K562 (cell line): Measurements from ENCODE around the gene ZFAND3. TPM values are rescaled to one million over a fixed set of nuclear protein-coding genes. Genes with fewer than 3 reads are reported as not detected.

Experiments used
- ATF4 ChIP-seq: fragments of 450-650 bp; formaldehyde crosslinking; IDR thresholded peaks from 2 replicates; pipeline ENCODE4 v1.4.0; 2022; ENCODE audit warnings: mild to moderate bottlenecking, moderate library complexity
- CEBPB ChIP-seq: fragments of 450-650 bp; IDR thresholded peaks from 2 replicates; pipeline ENCODE4 v1.6.1; 2016; ENCODE audit warnings: missing genetic modification characterization, missing compliant biosample characterization
- CEBPG ChIP-seq, 3 experiments: fragments of 200-800 bp in 1 of 3; sonication (Bioruptor generic) in 1 of 3; sonication (generic) in 1 of 3; formaldehyde crosslinking in 1 of 3; IDR thresholded peaks in 2 of 3; conservative IDR thresholded peaks in 1 of 3; 2 replicates each; pipeline versions ENCODE4 v1.6.1 to v1.8.0; 2016 to 2022; ENCODE audit warnings: missing compliant biosample characterization in 2 of 3, missing genetic modification characterization in 2 of 3, mild to moderate bottlenecking in 1 of 3, missing genetic modification reagents in 1 of 3
- E2F1 ChIP-seq: sonication (generic); formaldehyde crosslinking; IDR thresholded peaks from 2 replicates; pipeline ENCODE4 v1.8.1; 2023; ENCODE audit warnings: mild to moderate bottlenecking, missing genetic modification reagents, moderate library complexity
- FOXM1 ChIP-seq, 2 experiments: fragments of 450-650 bp in 1 of 2; sonication (generic) in 1 of 2; formaldehyde crosslinking in 1 of 2; IDR thresholded peaks; 2 replicates each; pipeline versions ENCODE4 v1.6.1 to v1.9.0; 2017 to 2022; ENCODE audit warnings: low read depth in 2 of 2, mild to moderate bottlenecking in 2 of 2, missing genetic modification reagents in 1 of 2, moderate library complexity in 1 of 2
- IRF9 ChIP-seq: fragments of 450-650 bp; IDR thresholded peaks from 2 replicates; pipeline ENCODE4 v1.6.1; 2016; ENCODE audit warnings: missing biosample characterization, missing genetic modification characterization
- PTBP1 ChIP-seq: fragments of 200-400 bp; formaldehyde crosslinking; IDR thresholded peaks from 2 replicates; pipeline ENCODE4 v1.6.1; 2017; ENCODE audit warnings: low read depth, low read length
- REST ChIP-seq, 2 experiments: fragments of 450-650 bp; formaldehyde crosslinking in 1 of 2; IDR thresholded peaks; 2 replicates each; pipeline versions ENCODE4 v1.4.0 to v1.6.1; 2014 to 2020; ENCODE audit warnings: mild to moderate bottlenecking in 2 of 2, borderline replicate concordance in 1 of 2, low read depth in 1 of 2
- SETDB1 ChIP-seq: IDR thresholded peaks from one replicate; pipeline ENCODE4 v1.6.1; 2012; ENCODE audit warnings: low read length, control low read depth, inconsistent platforms
- TRIM24 ChIP-seq, 2 experiments: fragments of 450-650 bp; IDR thresholded peaks; 2 replicates each; pipeline ENCODE4 v1.6.1; 2016
- USF1 ChIP-seq: sonication (generic); formaldehyde crosslinking; IDR thresholded peaks from 2 replicates; pipeline ENCODE4 v1.9.0; 2022; ENCODE audit warnings: mild to moderate bottlenecking, missing genetic modification reagents
- ZKSCAN3 ChIP-seq: fragments of 250-450 bp; sonication (Bioruptor Pico); IDR thresholded peaks from 2 replicates; pipeline ENCODE4 v1.4.0; 2020
- ZNF239 ChIP-seq: fragments of 250-450 bp; sonication (Bioruptor Pico); IDR thresholded peaks from 2 replicates; pipeline ENCODE4 v1.4.0; 2020; ENCODE audit warnings: mild to moderate bottlenecking
- ZNF282 ChIP-seq: sonication (generic); formaldehyde crosslinking; IDR thresholded peaks from 2 replicates; pipeline ENCODE4 v1.8.1; 2023; ENCODE audit warnings: missing genetic modification reagents
- polyA plus RNA-seq, 8 experiments: library from polyadenylated mRNA; depleted of rRNA in 4 of 8; stranded (reverse) in 5 of 8; unstranded in 3 of 8; fragments of >200 nt; fragmentation: Nextera tagmentation in 2 of 8; fragmentation: Illumina TruSeq in 1 of 8; extraction: Ambion mirVana in 2 of 8; extraction: Trizol in 1 of 8; gene quantifications; 2 replicates each; pipeline versions ENCODE4 v1.2.1 to v1.2.3, GENCODE V29; 2011 to 2014; ENCODE audit warnings: inconsistent platforms in 1 of 8, missing spikeins in 1 of 8
- total RNA-seq, 7 experiments: library from RNA; depleted of rRNA in 6 of 7; stranded (reverse); fragments of >200 nt in 6 of 7; fragmentation: Illumina TruSeq in 2 of 7; extraction: Trizol in 2 of 7; gene quantifications; 2 replicates each; pipeline versions ENCODE4 v1.2.1 to v1.2.3, GENCODE V29; 2011 to 2021; ENCODE audit warnings: low replicate concordance in 1 of 7

ZFAND3 gene
- total and polyA plus RNA-seq, 9 of the 15 experiments (the other 6 are each of a cell fraction or from before 2014, with no cell fraction given) = 0.81 to 26.6 (median 11.8) TPM

- TF ChIP-seq PTBP1 (no peak), E2F1 (CRISPR knock-in tag) (no peak), ZNF239 (CRISPR knock-in tag) (no peak), TRIM24 (IDR thresholded peaks at IDR 0.05) (peak in 1 of 2 experiments; percentile 35; a peak in 2 of 4 replicates), CEBPB (tag) (peak; percentile 92), REST (IDR thresholded peaks at IDR 0.05; ENCODE audit: borderline replicate concordance) (0 out of 2 replicates have a peak, but pooled peaks have one; percentile 5), REST (CRISPR knock-in tag; IDR thresholded peaks at IDR 0.05; ENCODE audit: low read depth) (no peak), USF1 (CRISPR knock-in tag) (peak; percentile 21; the same call in 1 of the 2 replicates), CEBPG (CRISPR knock-in tag; IDR thresholded peaks at IDR 0.05) (peak; percentile 70), CEBPG (tag; conservative IDR thresholded peaks at IDR 0.05 in 1 of 2, IDR thresholded peaks at IDR 0.05 in 1 of 2) (peak; percentile 91 to 95), FOXM1 (IDR thresholded peaks at IDR 0.05; ENCODE audit: low read depth) (peak; percentile 77), FOXM1 (CRISPR knock-in tag; IDR thresholded peaks at IDR 0.05; ENCODE audit: low read depth) (no peak), IRF9 (tag) (peak; percentile 76), ATF4 (CRISPR knock-in tag) (peak; percentile 92), ZNF282 (CRISPR knock-in tag) (no peak), SETDB1 (no peak), ZKSCAN3 (CRISPR knock-in tag) (peak; percentile 66)
Observed at GRCh38 chr6:37983720-37984501, 164.4 kb downstream of the ZFAND3 start (continued).
